Adipocyte (in vitro differentiated cells): ENCODE data around the gene RNLS.

Source experiments
- DNase-seq: peaks from one replicate; pipeline ENCODE4 v3.0.0-alpha.2; 2015; ENCODE audit warnings: low read depth
- H3K27me3 ChIP-seq: replicated peaks from 2 replicates; pipeline ENCODE4 v1.7.0; 2013; ENCODE audit warnings: mild to moderate bottlenecking, low read length, moderate library complexity; ENCODE audit not compliant: control insufficient read depth, insufficient read depth
- H3K36me3 ChIP-seq: 2 replicates; pipeline ENCODE4 v1.7.0; 2013; ENCODE audit warnings: low read length, mild to moderate bottlenecking, moderate library complexity; ENCODE audit not compliant: control insufficient read depth, insufficient read depth, severe bottlenecking
- H3K4me1 ChIP-seq: 2 replicates; pipeline ENCODE4 v1.7.0; 2013; ENCODE audit warnings: mild to moderate bottlenecking, low read length, moderate library complexity; ENCODE audit not compliant: control insufficient read depth, insufficient read depth
- H3K4me3 ChIP-seq: 2 replicates; pipeline ENCODE4 v1.7.0; 2013; ENCODE audit warnings: mild to moderate bottlenecking, low read length, moderate library complexity
- H3K9ac ChIP-seq: 2 replicates; pipeline ENCODE4 v1.7.0; 2013; ENCODE audit warnings: mild to moderate bottlenecking, low read length, moderate library complexity
- H3K9me3 ChIP-seq: 2 replicates; pipeline ENCODE4 v1.7.0; 2013; ENCODE audit warnings: mild to moderate bottlenecking, low read length, moderate library complexity; ENCODE audit not compliant: control insufficient read depth

RNLS gene

DNA sequence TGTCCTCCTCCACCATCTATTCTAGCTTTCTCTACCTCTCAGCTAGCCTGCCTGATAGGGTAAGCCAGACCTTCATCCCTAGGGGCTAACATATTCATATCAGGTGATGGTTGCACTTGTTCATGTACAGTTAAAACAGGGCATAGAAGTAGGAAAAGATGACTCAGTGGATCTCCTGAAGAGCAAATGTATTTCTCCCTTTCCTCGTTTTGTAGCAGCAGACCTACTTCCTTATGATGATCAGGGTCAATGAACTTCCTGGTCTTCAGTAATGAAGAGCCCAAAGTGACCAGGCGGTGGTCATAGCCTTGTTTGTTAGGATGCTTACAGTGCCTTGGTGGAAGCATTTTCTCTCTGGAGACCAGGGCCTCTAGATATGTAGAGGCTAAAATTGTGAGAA, 9.8 kb upstream of the RNLS start:
- no peaks in the 10 kb centered on the region for H3K36me3 ChIP-seq
- no peaks in the 10 kb centered on the region for H3K4me1 ChIP-seq
- H3K9ac ChIP-seq, result no peak overlapping the region
- DNase-seq, result no peak
- no peaks in the 10 kb centered on the region for H3K9me3 ChIP-seq
- no peaks in the 10 kb centered on the region for H3K27me3 ChIP-seq
- no peak overlapping the region for H3K4me3 ChIP-seq

DNA sequence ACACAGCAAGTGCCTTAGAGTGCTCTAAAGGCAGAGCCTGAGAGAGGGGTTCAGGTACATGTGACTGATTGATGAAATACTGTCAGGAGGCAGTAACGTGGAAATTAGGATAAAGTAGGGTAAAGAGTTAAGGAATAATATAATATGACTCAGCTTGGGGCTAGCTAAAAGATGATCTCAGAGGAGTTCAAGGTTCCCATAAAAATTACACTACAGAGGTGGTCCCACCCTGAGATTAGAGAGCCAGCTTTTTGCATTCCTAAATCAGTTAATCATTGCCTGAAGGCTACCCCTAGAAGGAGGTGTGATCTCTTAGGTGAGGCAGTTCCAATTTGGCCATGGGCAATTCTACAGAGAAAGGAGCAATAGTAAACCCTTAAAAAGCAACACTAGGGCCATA, 9.3 kb upstream of the RNLS start:
- Histone ChIP-seq H3K36me3 (no peaks in the 10 kb centered on the region), H3K9me3 (no peaks in the 10 kb centered on the region), H3K9ac (no peak overlapping the region)

DNA sequence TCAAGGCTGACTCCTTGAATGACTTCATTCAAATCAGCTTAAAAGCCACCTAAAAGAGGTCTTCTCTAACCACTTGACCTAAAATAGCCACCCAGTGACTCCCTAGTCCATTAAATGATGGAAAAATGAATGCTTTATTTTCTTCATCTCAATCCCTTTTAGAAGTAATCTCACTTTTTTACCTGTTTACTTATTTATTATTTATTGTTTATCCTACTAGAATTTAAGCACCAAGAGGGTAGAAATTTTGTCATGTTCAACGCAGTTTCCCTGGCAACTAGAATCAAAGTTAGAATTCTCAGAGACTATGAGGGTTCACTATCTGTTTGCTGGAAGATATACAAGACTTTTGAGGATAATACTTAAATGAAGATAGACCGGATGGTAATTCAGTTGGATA, 3.3 kb upstream of the RNLS start, which contains the start of gene LIPJ:
Gene LIPJ, plus strand, starts transcription at position 301 of the 400 bp plus-strand sequence. CDS start 3,926 bp downstream, outside the sequence.
- H3K9me3 ChIP-seq, result no peaks in the 10 kb centered on the region
- no peaks in the 10 kb centered on the region for H3K27me3 ChIP-seq
- H3K4me1 ChIP-seq, result peaks cover 3% of the 10 kb centered on the region
- no peak within 1 kb of the TSS for H3K4me3 ChIP-seq
- no peak within 1 kb of the TSS for H3K9ac ChIP-seq
- DNase-seq, result no peak
- no peaks in the 10 kb centered on the region for H3K36me3 ChIP-seq

More for the DNA sequence above, 9.3 kb upstream of the RNLS start:
- Histone ChIP-seq H3K4me3 (no peak overlapping the region), H3K4me1 (no peaks in the 10 kb centered on the region), H3K27me3 (no peaks in the 10 kb centered on the region)
- DNase-seq, result no peak

DNA sequence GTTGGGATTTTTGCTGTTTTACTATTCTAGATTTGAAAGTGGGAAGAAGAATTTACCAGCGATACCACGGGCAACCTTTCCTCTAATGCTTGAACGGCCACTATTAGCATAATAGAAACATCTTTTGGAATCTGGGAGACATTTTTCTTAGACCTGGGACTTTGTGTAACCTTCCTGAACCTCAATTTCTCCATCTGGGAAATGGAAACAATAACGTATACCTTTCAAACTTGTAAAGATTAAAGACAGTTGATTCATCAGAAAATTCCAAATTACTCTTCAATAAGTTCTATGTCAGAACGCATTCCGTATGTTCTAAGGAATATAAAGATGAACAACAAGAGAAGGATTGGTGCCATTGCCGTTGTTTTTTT, 453 bp upstream of the RNLS start:
- Histone ChIP-seq H3K9me3 (no peaks in the 10 kb centered on the region), H3K4me3 (peak overlapping the region; percentile 94), H3K4me1 (peaks cover 3% of the 10 kb centered on the region), H3K27me3 (no peaks in the 10 kb centered on the region), H3K9ac (peak overlapping the region; percentile 98), H3K36me3 (no peaks in the 10 kb centered on the region)
- DNase-seq, result no peak

DNA sequence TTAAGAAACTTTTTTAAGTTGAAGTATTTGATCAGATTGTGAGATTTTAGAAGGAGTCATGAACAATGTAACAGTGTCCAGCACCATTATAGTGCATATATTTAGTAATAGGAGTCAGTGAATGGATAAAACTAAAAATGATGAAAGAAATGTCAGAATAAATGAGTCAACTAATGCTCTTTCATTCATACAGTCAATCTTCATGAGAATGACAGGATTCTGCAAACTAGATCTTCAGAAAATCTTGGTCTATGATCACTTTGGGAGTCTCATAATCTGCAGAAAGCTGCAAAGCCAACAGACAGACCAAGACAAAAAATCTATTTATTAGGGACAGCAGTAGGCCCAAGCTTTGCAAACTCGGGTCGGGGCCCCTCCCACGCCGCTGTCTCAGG, 710 bp downstream of the RNLS start:
- Histone ChIP-seq H3K9ac (peak overlapping the region; percentile 98), H3K4me3 (peak overlapping the region; percentile 94), H3K9me3 (no peaks in the 10 kb centered on the region), H3K27me3 (no peaks in the 10 kb centered on the region), H3K36me3 (no peaks in the 10 kb centered on the region), H3K4me1 (peaks cover 3% of the 10 kb centered on the region)
- no peak for DNase-seq

DNA sequence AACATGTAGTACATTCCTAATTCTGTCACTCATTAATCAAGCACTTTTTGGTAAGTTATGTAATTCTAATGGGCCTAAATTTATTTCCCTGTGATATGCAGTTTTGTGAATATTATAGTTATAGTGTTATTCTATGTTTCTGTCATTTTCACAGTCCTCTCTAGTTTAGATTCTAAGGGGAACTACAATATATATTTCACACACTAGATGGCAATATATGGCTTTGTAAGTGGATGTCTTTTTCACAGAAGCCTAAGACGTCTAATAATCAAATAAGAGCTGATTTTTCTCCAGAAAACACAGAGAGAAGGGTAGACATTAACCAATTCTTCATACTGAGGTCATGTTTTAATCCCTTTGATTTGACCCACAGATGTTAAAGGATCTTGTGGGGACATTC, 18.0 kb downstream of the RNLS start:
- Histone ChIP-seq H3K9ac (peak overlapping the region; percentile 41), H3K4me1 (no peaks in the 10 kb centered on the region), H3K27me3 (no peaks in the 10 kb centered on the region), H3K4me3 (no peak overlapping the region), H3K36me3 (no peaks in the 10 kb centered on the region), H3K9me3 (no peaks in the 10 kb centered on the region)
- peak; percentile 79 for DNase-seq

DNA sequence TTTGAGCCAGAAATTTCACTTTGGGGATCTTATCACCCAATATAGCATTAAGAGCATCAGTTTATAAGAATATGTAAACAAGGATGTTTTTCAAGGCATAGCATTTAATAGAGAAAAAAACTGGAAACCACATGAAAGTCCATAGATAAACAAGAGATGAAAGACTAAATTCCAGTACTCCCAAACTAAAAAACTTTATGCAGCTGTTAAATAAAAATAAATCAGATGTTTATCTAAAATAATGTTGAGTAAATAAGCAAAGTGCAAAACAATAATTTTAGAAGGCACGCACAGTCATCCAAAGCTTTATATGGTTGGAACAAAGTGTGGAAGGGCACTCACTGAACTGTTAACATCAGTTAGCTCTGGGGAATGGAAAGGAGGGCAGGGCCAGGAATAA, 21.0 kb downstream of the RNLS start:
- Histone ChIP-seq H3K4me1 (peaks cover 9% of the 10 kb centered on the region), H3K27me3 (no peaks in the 10 kb centered on the region), H3K9ac (no peak overlapping the region)

DNA sequence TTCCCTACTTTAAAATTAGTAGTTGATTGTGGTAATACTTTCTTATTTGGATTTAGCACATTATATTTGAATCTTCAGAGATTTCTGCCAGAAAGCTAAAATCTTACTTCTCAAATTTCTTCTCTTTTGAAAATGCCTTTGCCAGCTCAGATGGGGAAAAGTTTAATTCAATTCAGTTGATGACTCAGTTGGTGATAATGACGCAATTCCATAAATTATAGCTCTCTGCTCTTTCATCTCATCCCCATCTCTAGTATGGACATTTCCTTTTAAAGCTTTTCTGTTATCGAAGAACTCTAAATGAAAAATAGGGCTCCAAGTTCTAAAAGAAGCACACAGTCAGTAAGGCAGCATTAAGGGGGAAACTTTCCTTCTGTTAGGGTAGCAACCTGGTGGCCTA, 25.5 kb downstream of the RNLS start:
- Histone ChIP-seq H3K36me3 (no peaks in the 10 kb centered on the region), H3K9me3 (no peaks in the 10 kb centered on the region), H3K27me3 (no peaks in the 10 kb centered on the region), H3K4me3 (no peak overlapping the region), H3K9ac (peak overlapping the region; percentile 50), H3K4me1 (peaks cover 16% of the 10 kb centered on the region)
- peak; percentile 85 for DNase-seq

More for the DNA sequence above, 21.0 kb downstream of the RNLS start:
- Histone ChIP-seq H3K4me3 (no peak overlapping the region), H3K9me3 (no peaks in the 10 kb centered on the region), H3K36me3 (no peaks in the 10 kb centered on the region)
- DNase-seq, result no peak

DNA sequence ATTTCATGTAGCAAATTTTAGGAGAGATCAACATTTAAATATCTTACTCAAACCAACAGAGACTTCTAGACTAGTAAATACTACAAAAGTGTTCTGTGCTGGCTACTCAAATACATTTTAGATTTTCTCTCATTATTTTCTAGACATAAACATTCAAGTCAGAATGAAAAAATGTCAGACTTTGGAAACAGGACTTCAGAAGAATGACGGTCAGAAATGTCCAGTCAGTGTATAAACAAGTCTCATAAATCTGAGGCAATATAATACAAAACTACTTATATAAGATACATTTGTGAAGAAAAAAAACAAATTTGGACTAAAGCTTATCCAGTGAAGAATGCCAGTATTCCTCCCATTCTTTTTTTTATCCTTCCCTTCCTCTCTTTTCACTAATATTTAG, 25.9 kb downstream of the RNLS start:
- peak overlapping the region; percentile 50 for H3K9ac ChIP-seq
- no peaks in the 10 kb centered on the region for H3K27me3 ChIP-seq
- H3K4me3 ChIP-seq, result no peak overlapping the region
- peaks cover 20% of the 10 kb centered on the region for H3K4me1 ChIP-seq
- no peaks in the 10 kb centered on the region for H3K9me3 ChIP-seq
- no peaks in the 10 kb centered on the region for H3K36me3 ChIP-seq
- peak; percentile 51 for DNase-seq

DNA sequence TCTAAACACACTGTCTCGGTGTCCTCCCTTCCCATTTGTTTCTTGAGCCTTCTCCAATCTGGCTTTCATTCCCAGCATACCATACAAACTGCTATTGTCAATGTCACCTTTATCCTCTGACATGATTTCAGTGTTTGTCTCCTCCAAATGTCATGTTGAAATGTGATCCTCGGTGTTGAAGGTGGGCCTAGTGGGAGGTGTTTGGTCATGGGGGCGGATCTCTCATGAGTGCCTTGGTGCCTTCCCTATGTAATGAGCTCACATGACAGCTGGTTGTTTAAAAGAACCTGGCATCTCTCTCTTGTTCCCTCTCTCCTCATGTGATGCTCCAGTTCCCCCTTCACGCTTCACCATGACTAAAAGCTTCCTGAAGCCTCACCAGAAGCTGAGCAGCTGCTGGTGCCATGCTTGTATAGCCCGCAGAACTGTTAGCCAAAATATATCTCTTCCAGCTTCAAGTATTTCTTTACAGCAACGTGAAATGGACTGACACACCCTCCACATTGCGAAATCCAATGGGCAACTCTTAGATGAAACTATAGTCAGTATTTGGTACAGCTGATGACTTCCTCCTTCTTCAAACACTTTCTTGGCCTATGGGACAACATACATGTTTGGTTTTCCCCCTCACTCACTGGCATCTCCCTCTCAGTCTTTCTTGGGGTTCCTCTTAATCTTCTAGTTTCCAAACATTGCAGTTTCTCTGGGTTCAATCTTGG, 27.8 kb downstream of the RNLS start:
- Histone ChIP-seq H3K36me3 (no peaks in the 10 kb centered on the region), H3K9me3 (no peaks in the 10 kb centered on the region), H3K4me3 (no peak overlapping the region), H3K27me3 (no peaks in the 10 kb centered on the region), H3K4me1 (peaks cover 24% of the 10 kb centered on the region), H3K9ac (no peak overlapping the region)
- no peak for DNase-seq

DNA sequence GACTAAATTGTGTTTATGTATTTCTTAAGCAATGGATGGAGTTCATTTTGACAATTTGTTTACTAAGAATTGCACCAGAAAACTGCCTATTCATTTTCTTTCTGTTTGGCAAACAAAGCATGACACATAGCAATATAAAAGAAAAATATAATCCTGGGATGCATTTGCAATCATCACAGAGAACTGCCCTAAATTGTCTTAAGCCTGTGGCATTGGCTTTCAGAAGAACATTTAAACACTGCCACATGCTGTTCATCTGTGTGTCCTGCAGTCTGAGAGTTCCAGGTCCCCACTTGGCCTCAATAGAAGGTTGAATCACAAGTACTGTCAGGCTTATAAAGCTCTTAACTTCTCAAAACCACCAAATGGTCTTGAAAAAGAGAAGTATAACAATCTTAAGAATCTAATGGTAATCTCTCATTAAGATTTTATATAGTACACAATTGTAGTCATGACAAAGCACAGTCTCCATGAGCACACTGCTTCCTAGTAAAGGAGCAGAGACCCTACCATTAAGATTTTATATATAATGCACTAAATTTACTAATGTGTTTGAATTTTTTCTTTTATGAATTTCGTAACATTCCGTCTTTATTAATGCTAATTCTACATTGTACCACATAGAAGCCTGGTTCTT, 29.9 kb downstream of the RNLS start:
- Histone ChIP-seq H3K4me3 (no peak overlapping the region), H3K36me3 (no peaks in the 10 kb centered on the region), H3K4me1 (peaks cover 32% of the 10 kb centered on the region), H3K9me3 (no peaks in the 10 kb centered on the region), H3K9ac (peak overlapping the region; percentile 49), H3K27me3 (no peaks in the 10 kb centered on the region)
- DNase-seq, result peak; percentile 93
